Loucy (cell line): Measurements from ENCODE around the gene IGF2BP3.
A peak's percentile ranks its signal among the peaks of the same experiment; 100 is the strongest.

Source experiments
- H2AFZ ChIP-seq: fragments of 200-600 bp; sonication (generic); 2 replicates; pipeline ENCODE4 v1.6.0; 2016; ENCODE audit warnings: antibody characterized with exemption, mild to moderate bottlenecking, low read length, moderate library complexity
- H3F3A ChIP-seq: fragments of 200-600 bp; 2 replicates; pipeline ENCODE4 v1.6.0; 2016; ENCODE audit warnings: antibody characterized with exemption, low read depth, mild to moderate bottlenecking
- H3K27me3 ChIP-seq: fragments of 200-600 bp; sonication (generic); 2 replicates; pipeline ENCODE4 v1.6.1; 2014; ENCODE audit warnings: low read length, mild to moderate bottlenecking; ENCODE audit not compliant: insufficient read depth, poor library complexity, severe bottlenecking
- H3K36me3 ChIP-seq: fragments of 200-600 bp; sonication (generic); 2 replicates; pipeline ENCODE4 v1.6.1; 2016; ENCODE audit warnings: low read length; ENCODE audit not compliant: insufficient read depth
- H3K4me1 ChIP-seq: fragments of 200-600 bp; sonication (generic); 2 replicates; pipeline ENCODE4 v1.5.1; 2014; ENCODE audit warnings: low read length, mild to moderate bottlenecking; ENCODE audit not compliant: insufficient read depth, poor library complexity, severe bottlenecking
- H3K4me2 ChIP-seq: fragments of 200-600 bp; sonication (generic); 2 replicates; pipeline ENCODE4 v1.6.0; 2014; ENCODE audit warnings: antibody characterized with exemption, low read length, low read depth, mild to moderate bottlenecking; ENCODE audit not compliant: poor library complexity, severe bottlenecking
- H3K4me3 ChIP-seq: fragments of 200-600 bp; sonication (generic); 2 replicates; pipeline ENCODE4 v1.5.1; 2014; ENCODE audit warnings: low read length, mild to moderate bottlenecking, mixed read lengths; ENCODE audit not compliant: poor library complexity, severe bottlenecking
- H3K79me2 ChIP-seq: fragments of 200-600 bp; sonication (generic); 2 replicates; pipeline ENCODE4 v1.6.1; 2014; ENCODE audit warnings: low read length; ENCODE audit not compliant: insufficient read depth
- H3K9ac ChIP-seq: fragments of 200-600 bp; sonication (generic); 2 replicates; pipeline ENCODE4 v1.6.0; 2014; ENCODE audit warnings: mild to moderate bottlenecking, low read depth, low read length, moderate library complexity; ENCODE audit not compliant: poor library complexity, severe bottlenecking
- H3K9me2 ChIP-seq: fragments of 200-600 bp; sonication (generic); replicated peaks from 2 replicates; pipeline ENCODE4 v1.6.1; 2016; ENCODE audit warnings: low read depth, low read length, mixed read lengths
- H3K9me3 ChIP-seq: fragments of 200-600 bp; sonication (generic); 2 replicates; pipeline ENCODE4 v1.6.1; 2014; ENCODE audit warnings: mild to moderate bottlenecking, antibody characterized with exemption, low read length, low read depth; ENCODE audit not compliant: insufficient read depth
- H4K20me1 ChIP-seq: fragments of 200-600 bp; sonication (generic); 2 replicates; pipeline ENCODE4 v1.6.0; 2014; ENCODE audit warnings: antibody characterized with exemption, low read length, mild to moderate bottlenecking; ENCODE audit not compliant: insufficient read depth, poor library complexity, severe bottlenecking
- CTCF ChIP-seq: fragments of 200-600 bp; sonication (generic); conservative IDR thresholded peaks from 2 replicates; pipeline ENCODE4 v1.5.1; 2014; ENCODE audit warnings: mild to moderate bottlenecking, antibody characterized with exemption, low read length
- EZH2phosphoT487 ChIP-seq: fragments of 200-600 bp; IDR thresholded peaks from 2 replicates; pipeline ENCODE4 v1.6.1; 2018; ENCODE audit warnings: antibody characterized with exemption, mild to moderate bottlenecking, moderate library complexity, borderline replicate concordance

The IGF2BP3 gene

GRCh38 chr7:23434147-23434917 is 36.0 kb downstream of the IGF2BP3 start:
- Histone ChIP-seq H3K36me3 (no peaks in the 10 kb centered on the region), H3F3A (no peaks in the 10 kb centered on the region), H3K9me2 (no peaks in the 10 kb centered on the region), H3K9me3 (no peaks in the 10 kb centered on the region), H3K4me1 (no peaks in the 10 kb centered on the region), H3K27me3 (no peaks in the 10 kb centered on the region), H2AFZ (no peak overlapping the region), H4K20me1 (no peaks in the 10 kb centered on the region), H3K4me2 (no peak overlapping the region), H3K9ac (no peak overlapping the region), H3K79me2 (no peaks in the 10 kb centered on the region), H3K4me3 (no peak overlapping the region)
- no peak for TF ChIP-seq EZH2phosphoT487
- no peak for TF ChIP-seq CTCF

GRCh38 chr7:23431702-23432199 is 38.5 kb downstream of the IGF2BP3 start:
- no peaks in the 10 kb centered on the region for H3K27me3 ChIP-seq
- no peaks in the 10 kb centered on the region for H3K36me3 ChIP-seq
- H3K9me3 ChIP-seq, result no peaks in the 10 kb centered on the region
- no peak overlapping the region for H2AFZ ChIP-seq
- no peaks in the 10 kb centered on the region for H4K20me1 ChIP-seq
- H3K4me1 ChIP-seq, result no peaks in the 10 kb centered on the region
- no peak overlapping the region for H3K4me3 ChIP-seq
- TF ChIP-seq CTCF (no peak), EZH2phosphoT487 (no peak)
- H3K9ac ChIP-seq, result no peak overlapping the region
- H3K9me2 ChIP-seq, result no peaks in the 10 kb centered on the region
- H3K79me2 ChIP-seq, result no peaks in the 10 kb centered on the region
- no peaks in the 10 kb centered on the region for H3F3A ChIP-seq
- no peak overlapping the region for H3K4me2 ChIP-seq

GRCh38 chr7:23430893-23431259 is 39.4 kb downstream of the IGF2BP3 start:
- Histone ChIP-seq H2AFZ (peak overlapping the region; percentile 74), H3F3A (no peaks in the 10 kb centered on the region), H3K4me2 (peak overlapping the region; percentile 39), H3K9ac (no peak overlapping the region), H4K20me1 (no peaks in the 10 kb centered on the region), H3K36me3 (no peaks in the 10 kb centered on the region), H3K79me2 (no peaks in the 10 kb centered on the region), H3K4me3 (no peak overlapping the region), H3K9me3 (no peaks in the 10 kb centered on the region), H3K4me1 (no peaks in the 10 kb centered on the region), H3K27me3 (no peaks in the 10 kb centered on the region), H3K9me2 (no peaks in the 10 kb centered on the region)
- TF ChIP-seq EZH2phosphoT487 (no peak), CTCF (no peak)
